Upper lobe of left lung (tissue), 4 donors: ENCODE measurements around the gene HNRNPDL.

Experiments
- CTCF ChIP-seq, 6 experiments: fragments of 450-650 bp in 4 of 6; fragments of 200-600 bp in 2 of 6; sonication (generic) in 2 of 6; IDR thresholded peaks; one replicate each; pipeline ENCODE4 v1.5.1; 2016 to 2019; ENCODE audit warnings: antibody characterized with exemption in 6 of 6
- POLR2AphosphoS5 ChIP-seq, 2 donors: sonication (generic); formaldehyde crosslinking; IDR thresholded peaks; one replicate each; pipeline ENCODE4 v1.5.1; 2017; ENCODE audit warnings: antibody characterized with exemption in 2 of 2

- TF ChIP-seq CTCF (IDR thresholded peaks at IDR 0.05) (peak in 1 of 6 experiments; percentile 7), POLR2AphosphoS5 (IDR thresholded peaks at IDR 0.05) (no peak)
Observed at GRCh38 chr4:82373486-82373815, 56.8 kb downstream of the HNRNPDL start.
